ENCODE measurements around the gene ETFB.

The ETFB gene

GRCh38 chr19:51346742-51347141 is 19.4 kb downstream of the ETFB start:
- no peak for DNase-seq

GRCh38 chr19:51345076-51345620 is 21.0 kb downstream of the ETFB start:
- DNase-seq, result no peak

DNA sequence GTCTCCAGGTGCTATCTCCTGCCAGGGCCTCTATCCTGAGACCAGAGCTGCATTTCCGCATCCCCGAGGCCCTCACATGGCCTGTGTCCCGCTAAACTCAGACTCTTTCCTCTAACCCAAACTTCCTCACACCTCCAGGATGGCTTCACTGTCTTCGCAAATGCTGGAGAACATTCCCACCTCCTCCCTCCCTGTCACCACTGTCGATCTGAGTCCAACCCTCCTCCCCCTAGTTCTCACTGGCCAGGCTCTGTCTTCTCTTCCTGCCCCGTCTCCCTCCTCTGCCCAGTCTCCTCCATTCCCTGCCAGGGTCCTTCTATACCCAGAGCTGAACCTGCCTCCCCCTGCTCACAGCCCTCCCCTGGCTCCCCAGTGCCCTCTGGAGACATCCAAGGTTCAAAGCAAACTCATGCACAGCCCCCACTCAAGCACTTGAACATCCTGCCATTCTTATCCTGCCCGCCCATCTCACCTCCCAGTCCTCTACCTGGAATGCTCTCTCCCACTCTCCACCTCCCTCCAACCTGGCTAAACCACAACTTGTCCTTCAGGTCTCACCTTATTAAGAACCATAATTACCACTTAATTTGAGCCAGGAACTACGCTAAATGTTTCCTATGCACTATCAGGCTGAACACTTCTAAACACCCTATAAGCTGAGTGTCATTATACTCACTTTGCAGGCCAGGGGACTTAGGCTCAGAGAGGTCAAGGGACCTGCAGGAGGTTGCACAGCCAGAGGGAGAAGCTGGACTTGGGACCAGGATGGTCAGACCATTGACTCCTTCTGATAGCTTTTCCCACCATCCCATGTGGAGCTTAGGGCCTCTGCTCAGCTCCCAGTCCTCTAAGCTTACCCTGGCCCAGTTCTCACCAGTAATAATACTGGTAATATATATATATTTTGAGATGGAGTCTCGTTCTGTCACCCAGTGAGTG is 23.3 kb downstream of the ETFB start:
- no peak for DNase-seq

DNA sequence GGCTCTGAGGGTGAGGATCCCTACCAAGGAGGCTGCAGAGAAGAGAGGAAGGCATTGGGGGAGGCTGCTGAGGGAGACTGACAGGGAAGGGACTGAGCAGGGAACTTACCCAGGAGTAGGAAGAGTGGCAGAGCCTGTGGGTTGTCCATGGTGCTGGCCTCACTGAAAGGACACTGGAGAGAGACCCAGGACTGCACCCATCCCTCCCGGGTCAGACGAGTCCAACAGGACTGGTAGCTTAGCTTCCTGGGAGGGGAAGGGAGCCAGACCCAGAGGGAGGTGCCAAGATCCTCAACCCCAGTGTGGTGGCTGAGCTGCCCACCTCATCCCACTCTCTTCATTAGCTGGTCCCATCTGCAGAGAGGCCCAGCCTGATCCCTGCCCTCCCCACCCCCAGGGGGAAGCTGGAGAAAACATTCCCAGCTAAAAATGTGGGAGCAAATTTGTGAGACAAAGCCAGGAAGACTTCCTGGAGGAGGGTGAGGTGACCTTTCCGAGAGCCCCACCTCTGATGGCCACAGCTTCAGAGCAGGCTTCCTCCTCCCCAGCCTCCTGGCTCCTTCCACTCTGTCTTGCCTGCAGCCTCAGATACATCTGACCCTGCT is 24.1 kb downstream of the ETFB start, which contains the start of gene VSIG10L:
TSS of gene VSIG10L (minus strand) at position 164 of the 605 bp plus-strand sequence. CDS start at position 149, 15 bp downstream.
- DNase-seq, result no peak

DNA sequence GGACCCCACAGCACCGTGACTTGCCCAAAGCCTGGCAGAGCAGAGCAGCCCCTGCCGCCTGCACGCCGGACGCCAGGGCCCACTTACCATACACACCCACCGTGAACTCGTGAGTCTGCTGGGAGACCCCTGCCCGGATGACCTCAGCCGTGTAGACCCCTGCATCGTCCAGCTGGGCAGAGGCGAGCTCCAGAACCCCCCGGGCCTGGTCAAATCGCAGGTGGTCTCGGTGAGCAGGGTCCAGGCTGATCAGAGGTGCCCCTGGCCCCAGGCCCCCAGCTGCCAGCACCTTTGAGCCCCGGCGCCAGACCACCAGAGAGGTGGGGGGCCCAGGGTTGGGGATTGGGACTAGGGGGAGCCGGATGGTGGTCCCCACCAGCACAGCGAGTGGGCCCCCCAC is 25.1 kb downstream of the ETFB start:
- DNase-seq, result no peak

DNA sequence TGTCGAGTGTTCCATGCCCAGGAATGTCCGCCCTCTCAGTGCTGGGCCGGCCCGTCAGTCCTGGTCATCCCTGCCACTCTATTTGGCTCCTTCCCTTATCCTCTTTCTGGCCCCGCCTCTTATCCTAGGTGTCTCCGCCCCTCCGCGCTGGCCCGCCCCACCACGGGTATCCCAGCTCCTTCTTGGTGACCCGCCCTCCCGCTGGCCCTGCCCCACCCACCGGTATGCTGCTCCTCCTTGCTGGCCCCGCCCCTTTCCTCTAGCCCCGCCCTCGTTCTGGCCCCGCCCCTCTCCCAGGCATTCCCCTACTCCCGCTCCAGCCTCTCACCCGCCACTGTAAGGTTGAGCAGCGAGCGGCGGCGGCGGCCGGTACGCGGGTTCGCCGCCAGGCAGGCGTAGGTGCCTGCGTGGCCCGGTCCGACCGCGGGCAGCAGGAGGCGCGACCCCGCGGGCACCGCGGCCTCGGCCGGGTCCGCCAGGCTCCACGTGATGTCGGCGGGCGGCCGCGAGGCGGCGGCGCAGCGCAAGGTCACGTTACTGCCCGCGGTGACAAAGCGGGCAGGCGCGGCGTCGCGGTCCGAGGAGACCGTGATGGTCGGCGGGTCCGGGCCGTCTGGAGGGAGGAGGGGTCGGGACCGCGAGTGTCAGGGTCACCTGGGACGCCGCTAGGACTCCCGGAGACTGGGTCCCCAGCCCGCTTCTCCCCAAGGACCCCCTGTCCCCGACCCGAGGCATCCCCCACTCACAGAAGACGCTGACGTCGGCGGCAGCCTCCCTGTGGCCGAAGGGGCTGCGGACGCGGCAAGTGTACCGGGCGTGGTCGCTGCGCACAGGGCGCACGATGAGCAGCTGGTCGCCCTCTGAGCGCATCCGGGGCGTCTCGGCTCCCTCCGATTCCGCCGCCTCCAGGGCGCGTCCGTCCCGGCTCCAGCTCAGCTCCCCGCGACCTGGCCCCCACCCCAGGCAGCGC is 26.2 kb downstream of the ETFB start:
- no peak for DNase-seq

GRCh38 chr19:51339313-51339686 is 26.9 kb downstream of the ETFB start:
- DNase-seq, result no peak

- no peak for DNase-seq
Measured at GRCh38 chr19:51338563-51339312, 27.4 kb downstream of the ETFB start.

DNA sequence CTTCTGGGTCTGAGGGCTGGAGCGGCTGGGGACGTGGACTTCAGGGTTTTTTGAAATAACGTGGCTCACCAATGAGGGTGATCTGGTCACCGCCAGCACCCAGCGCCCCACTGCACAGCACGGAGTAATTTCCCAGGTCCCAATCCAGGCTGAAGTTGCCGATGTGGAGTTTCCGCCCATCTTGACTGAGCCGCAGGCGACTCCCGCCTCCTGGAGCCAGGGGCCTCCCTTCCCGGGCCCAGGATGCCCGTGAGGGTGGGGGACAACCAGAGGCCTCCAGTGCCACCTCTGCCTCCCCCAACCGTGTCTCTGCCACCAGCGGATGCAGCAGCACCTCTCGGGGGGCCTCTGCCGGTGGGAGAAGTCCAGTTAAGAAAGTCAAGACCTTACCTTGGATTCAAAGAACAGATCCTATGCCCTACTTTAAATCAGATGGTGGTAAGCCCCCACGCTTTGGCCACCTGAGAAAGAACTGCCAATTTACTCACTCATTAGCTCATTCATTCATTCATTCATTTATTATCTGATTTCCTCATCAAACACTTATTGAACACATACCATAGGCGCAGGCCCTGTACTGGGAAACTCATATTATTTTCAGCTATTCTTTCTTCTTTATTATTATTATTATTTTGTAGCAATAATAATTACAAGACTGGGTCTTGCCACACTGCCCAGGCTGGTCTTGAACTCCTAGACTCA is 28.2 kb downstream of the ETFB start:
- DNase-seq, result no peak

- DNase-seq, result no peak
Measured at GRCh38 chr19:51337141-51337860, 28.9 kb downstream of the ETFB start.

- DNase-seq, result no peak
Measured at GRCh38 chr19:51333836-51334460, 32.2 kb downstream of the ETFB start.

- DNase-seq, result no peak
Measured at GRCh38 chr19:51331716-51332115, 34.5 kb downstream of the ETFB start.

GRCh38 chr19:51331193-51331592 is 35.0 kb downstream of the ETFB start:
- no peak for DNase-seq

DNA sequence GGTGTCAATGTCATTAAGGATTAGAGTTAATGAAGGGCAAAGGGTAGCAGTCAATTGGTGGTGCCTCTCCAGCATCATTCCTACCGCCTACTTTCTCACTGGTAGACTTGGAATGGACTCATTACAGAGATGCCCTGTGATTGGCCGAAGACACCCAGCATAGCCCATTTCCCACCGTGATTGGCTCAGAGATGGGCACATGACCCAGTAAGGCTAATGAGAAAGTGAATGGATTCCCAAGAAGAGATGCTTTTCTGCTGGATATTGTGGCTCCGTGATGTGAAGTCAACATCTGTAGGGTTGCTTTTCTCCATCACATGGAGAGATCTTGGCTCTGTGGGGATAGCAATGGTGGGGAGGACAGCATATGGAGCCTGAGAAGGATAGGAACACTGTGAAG is 35.8 kb downstream of the ETFB start:
- no peak for DNase-seq

- no peak for DNase-seq
Measured at GRCh38 chr19:51329411-51329810, 36.8 kb downstream of the ETFB start.

DNA sequence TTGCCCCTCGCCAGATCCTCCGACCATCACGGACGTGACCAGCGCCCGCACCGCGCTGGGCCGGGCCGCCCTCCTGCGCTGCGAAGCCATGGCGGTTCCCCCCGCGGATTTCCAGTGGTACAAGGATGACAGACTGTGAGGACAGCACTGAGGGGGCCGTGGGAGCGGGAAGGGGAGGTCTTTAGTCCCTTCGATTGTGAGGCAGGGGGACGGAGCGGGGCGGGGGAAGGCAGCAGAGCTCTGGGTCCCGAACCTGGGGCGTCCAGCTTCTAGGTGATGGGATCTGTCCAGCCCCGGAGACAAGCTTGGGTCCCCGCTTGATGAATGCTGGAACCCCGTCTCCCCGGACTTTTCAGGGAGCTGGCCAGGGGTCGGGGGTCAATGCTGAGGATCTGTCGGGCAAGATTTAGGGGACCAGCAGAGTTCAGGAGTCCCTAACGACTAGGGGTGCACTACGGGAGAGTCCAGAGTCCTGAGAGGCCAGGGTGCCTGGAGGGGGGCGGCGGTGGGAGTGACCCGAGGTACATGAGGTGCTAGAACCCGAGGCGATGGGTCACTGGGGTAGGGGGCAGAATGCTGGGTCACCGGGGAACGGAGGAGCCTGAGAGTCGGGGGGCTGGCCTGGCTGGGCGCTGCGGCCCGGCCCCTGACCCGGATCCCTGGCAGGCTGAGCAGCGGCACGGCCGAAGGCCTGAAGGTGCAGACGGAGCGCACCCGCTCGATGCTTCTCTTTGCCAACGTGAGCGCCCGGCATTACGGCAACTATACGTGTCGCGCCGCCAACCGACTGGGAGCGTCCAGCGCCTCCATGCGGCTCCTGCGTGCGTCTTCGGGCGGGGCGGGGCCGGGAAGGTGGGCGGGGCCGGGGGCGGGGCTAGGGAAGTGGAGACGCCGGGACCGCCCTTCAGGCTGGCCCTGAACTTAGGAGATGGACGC is 38.9 kb downstream of the ETFB start:
- DNase-seq, result no peak

DNA sequence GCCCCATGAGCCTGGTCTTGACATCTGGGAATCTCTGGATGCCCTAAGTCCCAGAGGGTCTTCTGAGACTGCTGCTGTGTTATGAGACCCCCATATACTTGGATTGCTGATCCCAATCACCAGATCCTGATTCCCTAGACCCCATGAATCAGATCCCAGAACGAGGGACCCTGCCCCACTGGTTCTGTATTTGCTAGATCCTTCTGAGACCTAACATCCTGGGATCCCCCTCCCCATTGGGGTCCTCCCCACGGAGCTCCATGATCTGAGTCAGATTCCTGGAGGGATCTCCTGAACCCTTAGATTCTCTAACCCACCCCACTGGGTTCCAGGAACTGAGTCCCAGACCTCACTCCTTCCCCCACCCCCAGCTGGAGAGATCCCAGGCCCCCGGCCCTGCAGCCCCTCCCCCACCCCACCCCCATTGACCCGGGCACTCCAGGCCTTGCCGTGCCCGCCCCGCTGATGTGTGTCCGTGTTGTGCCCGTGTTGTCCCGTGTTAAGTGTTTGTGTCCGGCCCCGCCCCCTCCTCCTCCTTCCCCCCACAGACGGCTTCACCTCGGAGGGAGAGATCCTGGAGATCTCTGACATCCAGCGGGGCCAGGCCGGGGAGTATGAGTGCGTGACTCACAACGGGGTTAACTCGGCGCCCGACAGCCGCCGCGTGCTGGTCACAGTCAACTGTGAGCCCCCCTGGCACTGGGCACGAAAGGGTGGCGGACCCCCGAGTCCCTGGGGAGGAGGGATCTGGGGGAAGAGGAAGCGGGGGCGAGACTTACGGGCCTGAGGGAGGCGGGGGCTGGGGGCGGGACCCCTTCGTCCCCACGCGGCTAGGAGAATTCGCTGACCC is 39.7 kb downstream of the ETFB start:
- DNase-seq, result no peak

All from NCI-H1417 treated with DMSO at 0.1 percent for 48 hours (cell line).